Uterus (tissue), 4 donors: ENCODE data around the gene FMNL2. TPM values are rescaled to one million over a fixed set of nuclear protein-coding genes. Genes with fewer than 3 reads are reported as not detected.
A peak's percentile ranks its signal among the peaks of the same experiment; 100 is the strongest.

Experiments used
- DNase-seq, 2 donors: peaks; one replicate each; pipeline ENCODE4 v3.0.0-alpha.2; 2019 to 2020
- H3K27ac ChIP-seq, 2 donors: fragments of 200-600 bp; sonication (generic); 1 replicate in 1 of 2; 2 replicates in 1 of 2; pipeline ENCODE4 v1.5.1; 2016 to 2018
- H3K27me3 ChIP-seq, 2 donors: fragments of 200-600 bp; sonication (generic); one replicate each; pipeline ENCODE4 v1.5.1; 2018 to 2019; ENCODE audit warnings: control low read depth in 1 of 2
- H3K36me3 ChIP-seq, 2 donors: fragments of 200-600 bp; sonication (generic); one replicate each; pipeline ENCODE4 v1.5.1; 2019; ENCODE audit warnings: control low read depth in 1 of 2
- H3K4me1 ChIP-seq, 2 donors: fragments of 200-600 bp; sonication (generic); one replicate each; pipeline ENCODE4 v1.5.1; 2018 to 2019; ENCODE audit warnings: control low read depth in 1 of 2
- H3K4me3 ChIP-seq, 2 donors: fragments of 200-600 bp; sonication (generic); 1 replicate in 1 of 2; 2 replicates in 1 of 2; pipeline ENCODE4 v1.5.1; 2018 to 2019; ENCODE audit warnings: mild to moderate bottlenecking in 1 of 2
- H3K9me3 ChIP-seq, 2 donors: fragments of 200-600 bp; sonication (generic); one replicate each; pipeline ENCODE4 v1.5.1; 2019; ENCODE audit warnings: control low read depth in 1 of 2
- POLR2A ChIP-seq, 2 donors: fragments of 450-650 bp; IDR thresholded peaks; one replicate each; pipeline ENCODE4 v1.6.1; 2016; ENCODE audit warnings: antibody characterized with exemption in 2 of 2, mild to moderate bottlenecking in 1 of 2, moderate library complexity in 1 of 2
- intact Hi-C: fragments of 100-400 bp; cut with DNase I; formaldehyde crosslinking; loops from one replicate; pipeline ENCODE4 v1.15.1; 2023; ENCODE audit warnings: low total_unique reads
- total RNA-seq, 4 donors: library from RNA; depleted of rRNA in 3 of 4; stranded (reverse); fragments of >200 nt in 3 of 4; gene quantifications; one replicate each; pipeline versions ENCODE4 v1.1.0 to v1.2.4, GENCODE V29; 2014 to 2023
- TF ChIP-seq, protein P1 (sequence below), 4 experiments: fragments of 200-600 bp in 2 of 4; fragments of 450-650 bp in 2 of 4; sonication (generic) in 2 of 4; IDR thresholded peaks; one replicate each; pipeline ENCODE4 v1.5.1; 2016 to 2019; ENCODE audit warnings: antibody characterized with exemption in 4 of 4, mild to moderate bottlenecking in 2 of 4, moderate library complexity in 1 of 4
- donor health status: DM: yes; HTN: yes; CAD: no.

Gene FMNL2
- total RNA-seq, 4 donors from 2014 or later, result 10.0 to 66.9 (median 33.4) TPM

DNA sequence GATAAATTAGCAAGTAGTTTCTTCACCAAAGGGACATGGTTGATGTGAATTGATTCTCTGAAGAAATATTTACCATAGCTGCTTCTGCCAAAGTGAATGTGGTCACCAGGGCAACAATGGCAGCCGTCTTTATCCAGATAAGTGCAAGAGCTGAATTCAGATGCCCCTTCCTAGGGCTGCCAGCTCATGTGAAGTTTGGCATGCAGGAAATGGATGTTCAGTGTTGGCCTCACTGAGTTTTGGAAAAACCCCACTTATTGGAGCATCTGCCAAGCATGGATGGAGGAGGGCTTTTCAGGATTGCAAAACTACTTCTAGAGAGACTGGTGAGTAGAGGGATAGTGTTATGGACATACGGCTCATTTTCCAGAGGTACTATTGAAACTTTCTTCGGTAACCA, 80.8 kb downstream of the FMNL2 start:
- Histone ChIP-seq H3K9me3 (no peaks in the 10 kb centered on the region), H3K36me3 (no peaks in the 10 kb centered on the region), H3K4me1 (no peaks in the 10 kb centered on the region), H3K4me3 (no peak overlapping the region), H3K27me3 (no peaks in the 10 kb centered on the region), H3K27ac (peak overlapping the region; percentile 44 to 61)
- TF ChIP-seq POLR2A (IDR thresholded peaks at IDR 0.05), result no peak
- TF ChIP-seq, protein P1, sequence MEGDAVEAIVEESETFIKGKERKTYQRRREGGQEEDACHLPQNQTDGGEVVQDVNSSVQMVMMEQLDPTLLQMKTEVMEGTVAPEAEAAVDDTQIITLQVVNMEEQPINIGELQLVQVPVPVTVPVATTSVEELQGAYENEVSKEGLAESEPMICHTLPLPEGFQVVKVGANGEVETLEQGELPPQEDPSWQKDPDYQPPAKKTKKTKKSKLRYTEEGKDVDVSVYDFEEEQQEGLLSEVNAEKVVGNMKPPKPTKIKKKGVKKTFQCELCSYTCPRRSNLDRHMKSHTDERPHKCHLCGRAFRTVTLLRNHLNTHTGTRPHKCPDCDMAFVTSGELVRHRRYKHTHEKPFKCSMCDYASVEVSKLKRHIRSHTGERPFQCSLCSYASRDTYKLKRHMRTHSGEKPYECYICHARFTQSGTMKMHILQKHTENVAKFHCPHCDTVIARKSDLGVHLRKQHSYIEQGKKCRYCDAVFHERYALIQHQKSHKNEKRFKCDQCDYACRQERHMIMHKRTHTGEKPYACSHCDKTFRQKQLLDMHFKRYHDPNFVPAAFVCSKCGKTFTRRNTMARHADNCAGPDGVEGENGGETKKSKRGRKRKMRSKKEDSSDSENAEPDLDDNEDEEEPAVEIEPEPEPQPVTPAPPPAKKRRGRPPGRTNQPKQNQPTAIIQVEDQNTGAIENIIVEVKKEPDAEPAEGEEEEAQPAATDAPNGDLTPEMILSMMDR (IDR thresholded peaks at IDR 0.05), result no peak
- DNase-seq, result no peak
- intact Hi-C loops, result no loop called here

GRCh38 chr2:152418688-152419087, 83.7 kb downstream of the FMNL2 start:
- no peaks in the 10 kb centered on the region for H3K9me3 ChIP-seq
- H3K4me1 ChIP-seq, result peaks cover 0 to 4% of the 10 kb centered on the region in 2 donors
- H3K27ac ChIP-seq, result no peak overlapping the region
- H3K36me3 ChIP-seq, result no peaks in the 10 kb centered on the region
- no peak overlapping the region for H3K4me3 ChIP-seq
- no peaks in the 10 kb centered on the region for H3K27me3 ChIP-seq
- intact Hi-C loops, result no loop called here
- TF ChIP-seq POLR2A (IDR thresholded peaks at IDR 0.05), result no peak
- DNase-seq, result no peak

- intact Hi-C loops, result no loop called here
- H3K27me3 ChIP-seq, result no peaks in the 10 kb centered on the region
- no peak for DNase-seq
- H3K4me1 ChIP-seq, result peaks cover 0 to 4% of the 10 kb centered on the region in 2 donors
- H3K36me3 ChIP-seq, result no peaks in the 10 kb centered on the region
- TF ChIP-seq, protein P1 (IDR thresholded peaks at IDR 0.05), result no peak
- no peak for TF ChIP-seq POLR2A (IDR thresholded peaks at IDR 0.05)
- no peaks in the 10 kb centered on the region for H3K9me3 ChIP-seq
- no peak overlapping the region for H3K27ac ChIP-seq
- no peak overlapping the region for H3K4me3 ChIP-seq
Observed at GRCh38 chr2:152419944-152420343, 85.0 kb downstream of the FMNL2 start.

- TF ChIP-seq, protein P1 (IDR thresholded peaks at IDR 0.05), result no peak
- TF ChIP-seq POLR2A (IDR thresholded peaks at IDR 0.05), result no peak
- Histone ChIP-seq H3K4me3 (no peak overlapping the region), H3K4me1 (peaks cover 0 to 4% of the 10 kb centered on the region in 2 donors), H3K27ac (no peak overlapping the region), H3K36me3 (no peaks in the 10 kb centered on the region), H3K9me3 (no peaks in the 10 kb centered on the region), H3K27me3 (no peaks in the 10 kb centered on the region)
- DNase-seq, result no peak
- intact Hi-C loops, result no loop called here
Observed at GRCh38 chr2:152420363-152420762, 85.4 kb downstream of the FMNL2 start.

GRCh38 chr2:152420936-152421335, 86.0 kb downstream of the FMNL2 start:
- Histone ChIP-seq H3K27me3 (no peaks in the 10 kb centered on the region), H3K27ac (peak overlapping the region; percentile 53 to 81), H3K4me1 (peaks cover 0 to 4% of the 10 kb centered on the region in 2 donors), H3K4me3 (no peak overlapping the region), H3K9me3 (no peaks in the 10 kb centered on the region), H3K36me3 (no peaks in the 10 kb centered on the region)
- TF ChIP-seq POLR2A (IDR thresholded peaks at IDR 0.05), result no peak
- TF ChIP-seq, protein P1 (IDR thresholded peaks at IDR 0.05), result no peak
- intact Hi-C loops, result no loop called here
- no peak for DNase-seq
